ENCODE measurements around the gene ZNF319.

ZNF319 gene

DNA sequence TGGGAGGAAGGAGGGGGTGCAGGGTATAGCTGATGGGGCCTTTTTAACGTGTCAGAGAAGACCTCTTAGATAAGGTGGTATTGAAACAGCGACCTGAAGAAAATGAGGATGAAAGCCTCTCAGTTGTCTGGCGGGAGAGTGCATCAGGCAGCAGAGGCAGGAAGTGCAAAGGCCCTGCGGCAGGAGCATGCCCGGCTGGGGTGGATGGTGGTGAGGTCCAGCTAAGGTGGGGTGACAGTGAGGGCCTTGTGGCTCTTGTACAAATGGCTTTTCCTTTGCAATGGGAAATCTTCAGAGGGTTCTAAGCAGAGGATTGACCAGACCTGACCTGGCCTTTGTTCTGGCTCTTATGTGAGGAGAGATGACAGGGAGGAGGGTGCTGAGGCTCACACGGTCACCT is 36.5 kb upstream of the ZNF319 start:
- no peak for DNase-seq

- no peak for DNase-seq
Observed at GRCh38 chr16:58035356-58036170, 35.1 kb upstream of the ZNF319 start.

DNA sequence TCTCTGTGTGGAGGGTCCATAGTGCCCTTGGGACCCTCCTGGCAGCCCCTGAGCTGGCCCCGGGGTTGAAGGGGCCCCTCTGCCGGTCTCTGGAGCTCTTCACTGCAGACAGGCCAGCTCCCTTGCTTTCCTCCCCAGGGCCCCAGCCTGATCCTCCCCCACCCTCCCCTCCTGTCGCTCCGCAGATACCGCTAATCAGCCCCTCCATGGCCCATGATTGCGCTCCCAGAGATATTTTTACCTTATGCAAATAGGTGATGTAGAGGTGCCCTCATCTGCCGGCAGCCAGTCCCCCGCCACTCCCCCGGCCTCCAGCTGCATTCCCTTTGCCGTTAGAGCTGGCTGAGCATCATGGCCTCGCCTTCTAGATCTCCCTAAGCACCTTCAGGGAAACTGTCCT is 34.3 kb upstream of the ZNF319 start:
- DNase-seq: no peak

- DNase-seq: no peak
Observed at GRCh38 chr16:58034128-58034685, 33.7 kb upstream of the ZNF319 start.

DNA sequence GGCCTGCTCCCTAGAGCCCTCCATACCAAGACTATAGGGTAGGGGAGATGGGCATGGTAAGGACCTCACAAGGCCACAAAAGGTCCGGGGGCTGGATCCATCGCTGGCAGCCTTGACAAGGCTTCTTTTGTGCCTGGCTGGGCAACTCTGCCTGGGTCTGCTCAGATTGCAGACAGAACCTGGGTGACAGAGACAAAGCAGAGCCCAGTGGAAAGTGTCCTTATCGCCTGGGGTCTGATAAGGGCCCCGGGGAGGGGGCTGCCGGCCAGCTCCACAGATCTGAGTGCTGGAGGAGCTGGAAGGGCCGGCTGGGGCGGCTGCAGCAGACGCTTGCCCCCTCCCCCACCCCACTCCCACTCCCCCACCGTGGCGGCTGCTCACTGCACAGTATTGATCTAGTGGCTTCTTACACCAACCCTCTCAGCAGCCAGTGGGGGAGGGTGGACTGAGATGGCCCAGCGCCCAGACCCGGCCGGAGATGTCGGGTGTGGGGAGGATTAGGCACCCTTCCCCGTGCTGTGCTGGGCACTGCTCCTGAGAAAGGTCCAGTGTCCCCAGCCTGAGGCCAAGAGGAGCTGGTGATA is 32.3 kb upstream of the ZNF319 start:
- DNase-seq: peak; percentile 19

DNA sequence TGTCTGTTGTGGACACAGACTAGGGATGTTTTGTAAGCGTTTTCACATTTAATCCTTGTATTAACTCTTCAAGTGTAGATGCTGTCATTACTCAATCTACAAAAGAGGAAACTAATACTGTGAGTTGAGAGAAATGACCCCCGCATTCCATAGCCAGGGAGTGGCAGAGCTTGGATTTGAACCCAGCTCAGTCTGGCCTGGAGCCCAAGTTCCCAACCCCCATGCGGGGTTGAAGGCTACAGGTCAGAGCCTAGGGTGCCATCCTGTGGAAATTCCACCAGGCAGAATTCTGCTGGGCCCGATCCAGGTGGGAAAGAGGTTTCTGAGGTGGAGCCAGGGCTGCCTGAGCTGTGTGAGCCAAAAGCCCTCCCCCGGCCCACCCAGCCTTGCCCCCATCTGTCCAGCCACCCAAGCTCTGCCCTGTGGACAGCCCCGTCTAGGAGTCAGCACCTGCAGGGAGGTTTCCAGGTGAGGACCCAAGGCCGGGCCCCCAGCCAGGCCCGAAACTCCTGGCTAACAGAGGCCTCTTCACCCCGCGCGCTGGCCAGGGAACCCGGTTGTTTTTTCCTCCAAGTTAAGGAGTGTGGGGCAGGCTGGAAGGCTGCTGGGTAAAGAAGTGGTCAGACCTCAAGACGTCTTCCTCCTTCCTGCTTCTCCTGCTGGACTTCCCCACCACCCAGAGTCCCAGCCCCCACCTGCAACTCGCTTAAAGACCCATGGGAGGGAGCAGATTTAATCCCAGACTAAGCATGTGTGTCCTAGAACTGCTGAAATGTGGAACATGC is 30.7 kb upstream of the ZNF319 start:
- DNase-seq: peak; percentile 17

DNA sequence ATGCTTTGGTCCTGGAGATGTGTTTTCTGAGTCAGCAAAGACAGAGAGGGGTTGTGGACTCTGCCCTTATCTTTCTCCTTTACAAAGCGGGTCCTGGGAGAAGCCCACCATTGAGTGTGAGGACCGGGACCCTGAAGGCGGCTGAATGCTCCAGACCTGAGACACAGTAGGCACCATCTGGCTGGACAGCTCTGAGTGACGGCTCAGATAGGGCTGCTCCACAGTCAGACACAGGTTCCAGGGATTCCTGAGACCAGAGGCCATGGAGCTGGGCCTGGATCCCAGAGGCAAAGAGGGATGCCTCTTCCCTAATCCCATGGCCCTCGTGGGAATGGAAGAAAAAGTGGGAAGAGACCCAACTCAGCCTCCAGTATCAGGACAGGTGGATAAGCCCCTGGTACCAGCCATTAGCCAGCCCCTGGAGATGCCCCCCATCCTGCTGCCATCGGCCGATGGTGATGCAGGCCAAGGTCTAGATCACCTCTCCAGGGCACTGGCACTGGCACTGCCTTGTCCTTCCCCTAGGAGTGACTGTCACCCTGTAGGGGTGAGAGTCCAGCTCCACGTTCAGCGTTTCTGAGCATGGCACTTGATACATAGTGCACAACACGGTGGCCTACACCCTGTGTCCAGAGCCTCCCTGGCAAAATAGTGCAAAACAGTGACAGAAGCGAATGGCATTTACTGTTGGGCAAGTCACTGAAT is 29.8 kb upstream of the ZNF319 start:
- no peak for DNase-seq

GRCh38 chr16:58029410-58029809 is 28.9 kb upstream of the ZNF319 start:
- no peak for DNase-seq

DNA sequence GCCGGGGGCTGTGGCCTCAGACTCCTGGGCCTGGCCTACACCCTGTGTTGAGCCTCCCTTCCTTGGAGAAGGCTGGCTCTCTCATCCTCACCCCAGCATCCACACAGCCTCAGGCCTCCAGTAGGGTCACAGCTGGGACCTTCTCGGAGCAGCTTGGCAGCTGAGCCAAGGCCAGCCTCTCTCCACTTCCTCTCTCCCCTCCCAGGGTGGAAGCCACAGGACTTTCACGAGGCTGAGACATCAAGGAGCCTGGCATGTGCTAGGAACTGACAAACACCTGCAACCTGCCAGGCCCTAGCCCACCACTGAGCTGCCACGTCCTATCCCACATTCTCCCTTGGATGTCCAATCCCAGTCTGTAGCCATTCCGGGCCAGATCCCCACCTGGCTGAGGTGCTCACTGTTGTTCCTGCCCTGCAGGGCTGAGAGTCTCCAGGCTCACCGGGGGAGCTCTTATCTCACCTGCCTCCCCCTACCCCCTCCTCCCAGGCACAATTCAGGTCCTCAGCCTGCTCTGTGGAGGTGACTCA is 28.1 kb upstream of the ZNF319 start:
- DNase-seq: no peak

GRCh38 chr16:58027916-58028455 is 27.5 kb upstream of the ZNF319 start:
- DNase-seq: no peak

GRCh38 chr16:58027161-58027915 is 26.9 kb upstream of the ZNF319 start:
- peak; percentile 49 for DNase-seq

DNA sequence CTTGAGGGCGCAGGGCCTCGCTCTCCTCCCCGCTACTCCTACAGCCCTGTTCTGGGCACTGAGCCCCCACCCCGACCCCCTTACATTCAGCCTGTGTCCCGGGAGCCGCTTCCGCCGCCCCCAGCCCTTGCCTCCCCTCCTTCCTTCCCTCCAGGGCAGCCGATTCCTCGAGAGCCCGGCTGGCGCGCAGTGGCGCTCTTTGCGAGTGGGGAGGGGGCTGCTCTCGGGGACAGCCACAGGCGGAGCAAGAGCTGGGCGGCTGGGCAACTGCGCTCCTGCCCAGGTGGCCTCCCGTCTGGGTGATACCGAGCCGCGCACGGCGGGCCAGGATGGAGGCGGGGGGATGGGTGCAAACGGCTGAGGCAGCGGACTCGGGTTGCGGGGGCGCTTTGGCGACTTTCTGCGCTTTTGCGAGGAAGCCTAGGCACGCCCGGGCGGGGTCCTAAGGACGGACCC is 26.3 kb upstream of the ZNF319 start:
- DNase-seq: peak; percentile 62

DNA sequence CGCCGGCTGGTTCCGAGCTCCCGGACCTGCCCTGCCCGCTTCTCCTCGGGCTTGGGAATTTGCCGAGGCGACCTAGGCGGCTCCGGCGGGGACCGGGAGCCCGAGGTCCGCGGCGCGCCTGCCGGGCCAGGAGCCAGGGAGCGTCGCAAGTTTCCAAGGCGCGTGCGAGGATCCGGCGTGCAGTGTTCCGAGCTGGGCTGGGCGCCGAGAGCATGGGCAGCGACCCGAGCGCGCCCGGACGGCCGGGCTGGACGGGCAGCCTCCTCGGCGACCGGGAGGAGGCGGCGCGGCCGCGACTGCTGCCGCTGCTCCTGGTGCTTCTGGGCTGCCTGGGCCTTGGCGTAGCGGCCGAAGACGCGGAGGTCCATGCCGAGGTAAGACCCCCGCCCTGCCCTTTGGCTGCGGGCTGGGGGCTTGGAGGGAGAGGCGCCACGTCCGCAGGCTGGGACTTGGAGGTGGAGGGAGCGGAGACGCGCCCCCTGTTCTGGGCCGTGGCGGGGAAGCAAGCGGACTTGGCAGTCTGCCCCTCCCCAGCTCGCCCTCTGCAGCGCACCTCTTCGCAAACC is 25.8 kb upstream of the ZNF319 start:
- peak; percentile 62 for DNase-seq

GRCh38 chr16:58025351-58026138 is 25.1 kb upstream of the ZNF319 start, which contains the start of gene MMP15:
TSS of gene MMP15 (plus strand) at chr16:58025754. CDS start at chr16:58026351, 597 bp downstream.
- peak; percentile 85 for DNase-seq

DNA sequence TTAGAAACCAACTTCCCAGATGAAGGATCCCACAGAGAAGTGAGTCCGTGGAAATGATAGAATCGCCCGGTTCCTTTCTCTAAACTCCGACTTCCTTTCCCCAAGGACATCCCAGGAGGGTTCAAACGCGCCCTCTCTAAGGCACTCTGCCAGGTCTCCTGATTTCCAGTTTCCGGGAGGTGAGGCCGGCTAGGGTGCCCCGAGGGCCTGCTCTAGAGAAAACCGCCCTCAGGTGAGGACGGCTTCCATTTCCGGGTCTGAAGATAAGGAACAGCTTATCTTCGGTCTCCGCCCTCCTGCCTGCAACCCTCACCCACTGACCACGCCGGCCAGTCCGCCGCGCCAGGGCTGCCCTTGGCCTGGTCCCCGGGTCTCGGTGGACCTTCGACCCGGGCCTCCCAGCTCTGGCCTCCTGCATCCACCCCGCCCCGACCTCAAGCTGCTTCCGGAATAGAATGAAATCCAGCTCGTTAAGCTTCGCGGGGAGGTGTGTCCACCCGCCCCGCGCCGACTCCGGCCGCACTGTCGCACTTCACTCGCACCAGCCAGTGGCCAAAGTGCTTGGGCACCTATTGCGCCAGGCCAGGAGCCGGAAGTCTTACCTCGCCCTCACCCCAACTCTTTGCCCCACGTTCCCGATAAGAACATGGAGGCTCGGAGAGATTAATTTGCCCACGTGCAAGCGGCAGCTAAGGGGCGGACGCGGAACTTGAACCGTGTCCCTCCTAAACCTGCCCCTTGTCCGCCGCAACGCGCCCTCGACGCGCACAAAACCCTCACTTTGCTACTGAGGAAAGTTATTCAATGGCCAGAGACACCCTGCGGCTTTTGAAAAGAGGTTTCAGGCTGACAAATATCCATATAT is 24.2 kb upstream of the ZNF319 start:
- no peak for DNase-seq

GRCh38 chr16:58022601-58023371 is 22.3 kb upstream of the ZNF319 start:
- DNase-seq: peak; percentile 40

- DNase-seq: no peak
Observed at GRCh38 chr16:58021661-58022551, 21.4 kb upstream of the ZNF319 start.

Measured in NCI-H82 (cell line).